Renal cortex interstitium (tissue), 11 donors: ENCODE measurements around the gene NID1. TPM values are rescaled to one million over a fixed set of nuclear protein-coding genes. Genes with fewer than 3 reads are reported as not detected.
"Not testable (repeated sequence)": the region's sequence is repeated elsewhere in the genome, so short reads cannot be mapped to it uniquely, and the experiment has no call there.

Experiments
- DNase-seq, 11 donors: peaks; one replicate each; pipeline ENCODE4 v3.0.0-alpha.2; 2013; ENCODE audit warnings: low read depth in 9 of 11, low spot score in 4 of 11; ENCODE audit errors: extremely low read depth in 1 of 11
- polyA plus RNA-seq, 3 donors: library from polyadenylated mRNA; unstranded; fragments of 120-200 nt; gene quantifications; one replicate each; pipeline ENCODE4 v1.2.1, GENCODE V29; 2013; ENCODE audit not compliant: insufficient read length in 3 of 3

NID1 gene
- polyA plus RNA-seq, 3 donors, result 149 to 193 (median 191) TPM

DNA sequence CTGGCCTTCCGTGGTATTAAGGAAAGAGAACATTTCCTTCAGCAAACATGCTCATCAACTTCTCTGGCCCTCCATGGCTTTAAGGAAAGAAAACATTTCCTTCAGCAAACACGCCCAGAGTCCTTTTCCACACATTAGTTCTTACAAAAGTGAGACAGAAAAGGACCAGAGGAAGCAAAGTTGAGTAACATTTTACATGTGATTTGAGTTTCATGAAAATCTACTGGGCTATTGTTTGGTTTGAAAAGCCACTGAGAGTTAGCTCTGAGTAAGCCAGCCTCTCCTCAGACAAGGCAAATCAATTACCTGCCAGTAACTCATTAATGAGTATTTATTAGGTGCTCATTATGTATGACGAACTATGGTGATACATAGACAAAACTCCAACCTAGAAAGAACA lies 78.0 kb downstream of the NID1 start:
- no peak for DNase-seq

DNA sequence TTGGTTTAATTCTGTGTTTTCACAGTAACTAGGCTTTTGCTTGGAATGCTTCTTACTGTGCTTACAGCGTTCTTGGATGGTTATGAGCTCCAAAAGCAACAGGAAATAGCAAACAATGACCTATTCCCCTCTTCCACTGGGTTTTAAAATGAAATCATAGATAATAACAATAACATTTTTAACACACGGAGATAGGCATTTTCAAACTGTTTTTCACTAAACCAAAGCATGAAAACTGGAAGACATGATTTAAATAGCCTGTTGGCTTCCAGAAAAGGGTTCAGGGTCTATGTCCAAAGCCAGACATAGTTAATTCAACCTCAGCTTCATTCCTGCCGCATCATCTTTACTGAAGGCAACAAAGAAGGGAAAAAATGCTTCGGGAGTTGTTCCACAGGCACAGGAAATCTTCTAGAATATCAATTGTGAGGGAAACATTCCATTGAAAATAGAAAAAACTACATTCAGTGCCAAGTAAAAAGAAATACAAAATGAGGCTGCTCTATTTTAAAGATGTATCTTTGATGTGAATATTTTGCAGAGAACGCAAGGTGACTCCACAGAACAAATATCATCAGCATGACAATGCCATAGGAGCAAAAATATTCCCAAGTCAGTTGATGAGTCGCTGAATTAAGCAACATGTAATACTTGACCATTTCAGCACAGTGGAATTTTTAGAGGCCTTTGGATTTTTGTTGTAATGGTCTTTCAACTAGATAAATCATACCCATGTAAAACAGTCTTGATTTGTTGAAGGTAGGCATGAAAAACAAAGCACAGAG lies 80.7 kb downstream of the NID1 start:
- DNase-seq, result peak in 8 of 11 donors; percentile 36 to 77 (median 54)

DNA sequence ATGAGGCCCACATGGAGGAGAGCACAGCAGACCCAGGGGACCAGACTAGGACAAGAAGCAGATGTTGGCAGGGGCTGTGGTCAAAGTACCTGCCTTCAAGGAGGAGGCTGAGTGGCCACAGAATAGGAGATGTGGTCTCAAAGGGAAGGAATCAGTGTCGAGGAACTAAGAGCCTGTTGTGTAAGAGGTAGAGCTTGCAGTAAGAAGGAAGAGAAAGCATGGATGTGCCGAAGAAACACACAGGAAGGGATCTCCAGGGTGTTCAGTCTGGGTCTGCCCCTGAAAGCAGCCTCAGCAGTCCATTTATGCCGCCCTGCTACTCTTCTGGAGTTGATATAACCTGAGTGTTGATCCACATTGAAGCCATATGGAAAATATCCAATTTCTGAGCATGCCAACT lies 83.9 kb downstream of the NID1 start:
- DNase-seq, result no peak

DNA sequence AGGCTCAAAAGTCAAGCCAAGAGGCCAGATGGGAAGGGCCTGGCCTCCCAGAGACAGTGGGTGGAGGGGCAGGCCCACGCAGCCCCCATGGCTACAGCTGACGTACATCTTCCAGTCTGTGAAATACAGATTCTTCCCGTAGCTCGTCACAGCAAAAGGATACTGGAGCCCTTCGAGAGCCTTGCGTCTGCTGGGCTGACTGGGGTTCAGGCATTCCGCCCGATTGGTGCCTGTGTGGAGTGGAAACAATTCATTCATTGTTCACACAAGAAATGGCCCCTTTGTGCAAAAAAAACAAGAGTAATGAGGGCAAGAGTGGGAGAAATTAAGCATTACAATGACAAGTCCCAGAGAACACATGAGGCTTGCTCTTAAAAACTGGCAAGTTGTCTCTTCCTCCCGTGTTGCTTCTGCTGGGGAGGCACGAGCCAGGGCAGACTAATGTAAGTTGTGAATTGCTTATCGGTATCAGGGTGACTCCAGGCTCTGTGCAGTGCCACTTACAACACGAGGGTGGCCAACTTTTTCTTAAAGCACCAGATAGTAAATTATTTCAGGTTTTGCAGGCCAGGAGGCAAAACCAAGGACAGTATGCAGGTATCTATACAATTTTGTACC lies 85.1 kb downstream of the NID1 start:
- no peak for DNase-seq

DNA sequence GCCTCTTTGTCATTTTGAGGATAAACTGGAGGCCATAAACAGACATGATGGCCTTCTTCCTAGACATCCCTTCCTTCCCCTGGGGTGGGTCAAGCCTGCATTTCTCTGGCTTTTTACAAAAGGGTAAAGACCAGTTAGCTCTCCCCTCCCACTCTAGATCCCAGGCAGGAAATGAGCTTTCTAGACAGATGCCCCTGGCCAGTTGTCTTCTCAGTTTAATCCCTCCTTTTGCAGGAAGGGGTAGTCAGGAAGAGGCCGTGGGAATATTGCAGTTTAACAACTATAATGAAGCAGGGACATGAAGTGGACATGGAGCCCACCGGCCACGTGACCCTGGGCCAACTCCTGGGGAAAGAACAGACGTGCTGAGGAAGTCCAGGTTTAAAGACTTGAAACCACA lies 85.7 kb downstream of the NID1 start:
- no peak for DNase-seq

DNA sequence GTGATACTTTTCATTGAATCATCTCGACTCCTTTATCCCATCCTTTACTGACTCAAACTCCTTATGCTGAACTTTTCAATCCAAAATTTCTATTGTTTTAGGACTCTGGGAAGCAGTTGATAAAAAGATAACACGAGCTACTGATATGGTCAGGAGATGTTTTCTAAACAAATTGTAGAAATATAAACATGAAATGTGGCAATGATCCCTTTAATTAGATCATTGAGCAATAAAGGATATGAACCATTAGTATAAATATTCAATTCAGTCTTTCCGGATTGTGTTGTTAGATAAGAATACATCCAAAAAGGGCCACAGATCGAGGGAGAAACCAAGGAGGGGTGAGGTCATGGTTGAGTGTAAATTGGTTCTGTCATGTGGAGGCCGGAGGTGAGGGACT lies 88.4 kb downstream of the NID1 start:
- DNase-seq, result no peak

DNA sequence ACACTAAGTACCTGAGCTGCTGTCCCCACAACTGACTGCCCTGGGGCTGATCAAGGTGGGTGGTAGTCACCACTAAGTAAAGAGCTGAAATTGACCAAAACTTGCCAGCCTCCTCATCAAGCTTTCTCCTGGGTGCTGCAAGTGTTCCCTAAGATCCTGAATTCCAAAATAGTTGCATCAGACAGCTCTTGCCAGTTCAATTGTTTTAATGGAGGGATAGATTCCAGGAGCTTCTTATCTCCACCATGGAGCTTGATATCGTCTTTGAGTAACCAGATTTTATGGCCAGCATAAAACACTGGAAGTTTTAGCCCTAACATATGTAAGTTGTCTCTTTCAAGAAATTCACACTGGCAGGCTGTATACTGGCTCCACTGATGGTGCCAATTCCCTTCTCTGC lies 90.3 kb downstream of the NID1 start:
- no peak for DNase-seq

DNA sequence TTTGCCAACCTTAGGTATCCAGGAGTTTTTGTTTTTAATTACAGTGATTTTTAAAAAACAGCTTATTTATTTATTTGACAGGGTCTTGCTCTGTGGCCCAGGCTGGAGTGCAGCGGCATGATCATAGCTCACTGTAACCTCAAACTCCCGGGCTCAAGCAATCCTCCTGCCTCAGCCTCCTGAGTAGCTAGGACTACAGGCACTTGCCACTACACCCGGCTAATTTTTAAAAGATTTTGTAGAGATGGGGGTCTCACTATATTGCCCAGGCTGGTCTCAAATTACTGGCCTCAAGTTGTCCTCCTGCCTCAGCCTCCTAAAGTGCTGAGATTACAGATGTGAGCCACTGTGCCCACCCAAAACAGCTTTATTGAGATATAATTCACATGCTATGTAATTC lies 92.2 kb downstream of the NID1 start:
- DNase-seq, result not testable (repeated sequence)

DNA sequence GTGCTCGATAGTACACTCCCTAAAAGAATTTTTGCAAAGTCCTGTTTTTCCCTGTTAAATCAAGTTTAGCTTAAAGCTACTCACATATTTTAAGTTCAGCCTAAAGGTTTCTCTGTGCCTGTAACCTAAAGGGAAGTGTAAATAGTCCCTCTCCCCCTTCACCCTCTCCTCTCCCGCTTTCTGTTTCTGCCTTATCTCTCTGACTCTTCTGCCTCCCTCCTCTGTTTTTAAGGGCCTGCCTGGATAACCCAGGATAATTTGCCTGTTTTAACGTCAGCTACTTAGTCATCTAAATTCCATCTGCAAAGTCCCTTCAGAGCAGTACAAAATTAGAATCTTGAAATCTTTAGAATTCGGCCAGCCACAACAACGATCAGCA lies 92.6 kb downstream of the NID1 start:
- no peak for DNase-seq

DNA sequence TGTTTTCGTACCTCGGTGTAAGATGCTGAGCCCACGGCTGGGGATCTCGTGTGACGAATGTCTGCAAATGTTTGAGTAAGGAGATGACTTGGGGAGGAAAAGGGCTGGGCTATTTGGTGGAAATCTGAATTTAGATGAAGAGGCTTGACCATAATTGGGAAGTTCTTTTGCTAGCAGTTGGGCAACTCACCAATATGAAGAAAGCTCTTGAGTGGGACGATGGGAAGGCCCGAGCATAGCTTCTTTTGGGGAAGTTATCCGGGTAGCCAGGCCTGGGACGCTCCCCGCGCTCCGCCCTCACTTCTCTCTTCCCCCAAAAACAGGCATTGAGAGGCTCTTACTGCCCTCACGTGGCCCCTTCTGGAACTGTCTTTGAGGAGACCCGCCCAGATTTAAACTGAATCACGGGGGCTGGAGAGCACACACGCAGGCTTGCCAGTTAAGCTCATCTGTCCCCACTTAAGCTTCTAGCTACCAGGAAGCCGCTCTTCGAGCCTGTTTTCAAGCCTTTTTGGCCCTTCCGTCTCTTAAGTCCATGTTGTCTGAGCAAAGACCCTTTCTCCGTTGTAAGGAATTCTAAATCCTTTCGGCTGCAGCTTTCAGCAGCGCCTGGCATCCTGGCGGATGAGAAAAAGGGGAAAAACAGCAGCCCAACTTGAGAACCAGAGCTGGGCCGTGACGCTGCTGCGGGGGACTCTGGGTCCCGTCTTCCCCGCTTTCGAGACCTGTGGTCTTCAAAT lies 93.1 kb downstream of the NID1 start:
- peak; percentile 74 to 91 (median 88) for DNase-seq

DNA sequence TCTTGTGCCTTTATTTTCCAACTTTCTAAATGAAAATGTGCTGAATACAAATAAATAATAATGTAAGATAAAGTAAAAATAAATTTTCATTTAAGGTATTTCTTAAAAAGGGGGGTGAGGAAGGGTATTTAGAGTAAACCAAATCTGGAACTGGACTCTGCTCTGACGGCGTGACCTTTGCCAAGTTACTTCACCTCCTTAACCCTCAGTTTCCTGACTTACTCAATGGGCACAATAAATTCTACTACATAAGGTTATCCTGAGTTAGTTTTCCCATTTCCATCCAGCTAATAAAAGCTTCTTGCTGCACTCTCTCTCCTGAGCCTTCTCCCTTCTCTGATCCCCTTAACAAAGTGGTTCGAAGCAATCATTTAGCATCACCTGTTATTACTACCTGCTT lies 93.9 kb downstream of the NID1 start:
- no peak for DNase-seq

DNA sequence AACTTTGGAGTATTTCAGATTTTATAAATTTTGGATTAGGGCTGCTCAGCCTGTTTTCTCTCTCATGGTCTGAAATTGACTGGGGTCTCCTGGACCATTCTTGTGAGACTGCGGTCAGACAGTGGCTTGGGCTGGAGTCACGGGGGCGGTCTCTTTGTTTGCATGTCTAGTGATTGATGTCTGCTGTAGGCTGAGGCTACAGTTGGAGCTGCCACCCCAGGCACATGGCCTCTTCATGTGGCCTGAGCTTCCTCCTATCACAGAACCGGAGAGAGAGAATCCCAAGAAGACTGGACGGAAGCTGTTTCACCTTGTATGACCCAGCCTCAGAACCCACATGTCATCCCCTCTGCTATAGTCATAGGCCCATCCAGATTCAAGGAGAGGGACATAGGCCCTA lies 96.1 kb downstream of the NID1 start:
- no peak for DNase-seq

DNA sequence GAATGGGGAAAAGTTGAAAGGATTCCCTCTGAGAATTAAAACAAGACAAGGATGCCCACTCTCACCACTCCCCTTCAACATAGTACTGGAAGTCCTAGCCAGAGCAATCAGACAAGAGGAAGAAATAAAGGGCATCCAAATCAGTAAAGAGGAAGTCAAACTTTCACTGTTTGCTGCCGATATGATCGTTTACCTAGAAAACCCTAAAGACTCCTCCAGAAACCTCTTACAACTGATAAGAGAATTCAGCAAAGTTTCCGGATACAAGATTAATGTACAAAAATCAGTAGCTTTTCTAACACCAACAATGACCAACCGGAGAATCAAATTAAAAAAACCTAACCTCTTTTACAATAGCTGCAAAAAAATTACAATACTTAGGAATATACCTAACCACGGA lies 98.8 kb downstream of the NID1 start:
- DNase-seq, result not testable (repeated sequence)

DNA sequence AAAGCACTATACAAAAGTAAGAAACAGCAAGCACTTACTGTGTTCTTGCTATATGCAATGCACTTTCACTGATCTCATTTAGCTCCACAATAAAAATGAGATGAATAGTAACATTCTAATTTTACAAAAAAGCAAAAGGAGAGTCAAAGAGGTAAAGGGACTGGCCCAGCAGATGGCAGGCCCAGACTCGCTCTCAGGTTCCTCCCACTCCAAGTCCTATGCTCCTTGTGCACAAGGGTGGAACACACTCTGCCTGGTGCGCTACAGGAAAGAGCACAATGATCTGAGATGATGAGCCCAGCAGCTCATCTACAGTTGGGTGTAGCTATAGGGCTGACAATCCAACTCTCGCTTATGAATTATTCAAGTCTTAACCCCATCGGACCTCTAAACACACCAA lies 104.1 kb downstream of the NID1 start:
- no peak for DNase-seq

DNA sequence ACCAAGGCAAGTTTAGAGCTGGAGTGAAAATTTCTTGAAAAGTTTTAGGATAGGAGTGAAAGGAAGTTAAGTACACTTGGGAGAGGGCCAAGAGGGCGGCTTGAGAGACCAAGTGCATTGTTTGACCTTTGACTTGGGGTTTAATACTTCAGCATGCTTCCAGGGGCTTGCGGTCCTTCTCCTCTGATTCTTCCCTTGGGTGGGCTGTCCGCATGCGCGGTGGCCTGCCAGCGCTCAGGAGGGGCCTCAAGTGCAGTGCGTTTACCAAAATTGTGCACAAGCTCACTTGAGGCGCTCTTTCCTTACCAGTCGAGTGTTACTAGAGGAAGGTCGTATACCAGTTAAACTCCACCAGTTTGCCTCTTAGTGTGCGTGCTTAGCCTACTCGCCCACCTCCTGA lies 106.9 kb downstream of the NID1 start:
- DNase-seq, result no peak

DNA sequence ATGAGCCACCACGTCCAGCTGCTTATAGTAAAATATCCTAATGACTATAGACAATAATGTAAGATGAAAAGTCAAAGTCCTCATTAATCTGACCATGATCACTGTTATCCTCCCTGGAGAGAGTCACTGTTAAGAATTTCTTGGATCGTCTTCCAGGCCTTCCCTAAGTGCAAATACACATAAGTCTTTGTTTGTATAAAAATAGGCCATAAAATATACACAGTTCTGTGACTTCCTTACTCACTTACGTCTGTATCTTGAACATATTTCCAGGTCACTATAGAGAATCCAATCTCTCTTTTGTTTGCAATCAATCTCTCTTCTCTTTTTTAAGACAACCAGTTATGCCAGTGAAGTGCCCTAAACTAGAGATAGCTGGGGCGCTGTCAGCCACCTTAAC lies 109.1 kb downstream of the NID1 start:
- no peak for DNase-seq

DNA sequence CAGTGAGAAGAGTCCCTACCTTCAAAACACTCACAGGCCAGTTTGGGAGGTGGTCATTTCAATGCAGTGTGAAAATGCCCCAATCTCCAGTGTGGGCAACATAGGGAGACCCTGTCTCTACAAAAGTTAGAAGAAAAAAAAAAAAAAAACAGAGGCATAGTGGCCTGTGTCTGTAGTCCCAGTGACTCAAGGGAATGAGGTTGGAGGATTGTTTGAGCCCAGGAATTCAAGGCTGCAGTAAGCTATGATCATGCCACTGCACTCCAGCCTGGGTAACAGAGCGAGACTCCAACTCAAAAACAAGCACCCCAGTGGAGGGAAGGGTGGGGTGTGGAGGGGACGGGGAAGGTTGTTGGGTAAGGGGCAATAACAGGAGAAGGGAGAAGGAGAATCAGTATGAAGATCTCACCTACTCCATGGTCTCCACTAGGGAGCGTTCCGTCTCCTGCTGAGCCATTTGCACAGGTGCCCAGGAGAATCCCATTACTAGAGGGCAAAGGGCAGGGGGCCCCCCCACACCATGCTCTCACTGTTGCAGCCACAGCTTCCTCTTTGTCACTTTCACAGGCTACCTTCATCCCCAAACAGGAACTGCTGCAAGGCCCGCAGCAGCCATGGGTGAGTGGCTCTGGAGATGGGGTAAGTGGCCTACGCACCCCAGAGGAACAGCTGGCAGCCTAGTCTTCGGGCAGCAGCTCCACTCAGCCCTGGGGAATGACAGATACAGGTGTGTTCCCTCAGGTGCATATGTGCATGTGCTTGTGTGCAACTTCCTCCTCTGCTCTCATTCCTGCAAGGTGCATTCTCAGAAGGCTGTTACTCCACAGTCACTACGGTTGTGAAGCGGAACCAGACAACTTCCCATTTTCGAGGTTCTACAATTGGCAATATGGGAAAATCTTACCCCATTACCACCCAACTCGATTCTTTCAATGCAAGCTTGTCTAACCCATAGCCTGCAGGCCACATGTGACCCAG lies 110.3 kb downstream of the NID1 start:
- no peak for DNase-seq

DNA sequence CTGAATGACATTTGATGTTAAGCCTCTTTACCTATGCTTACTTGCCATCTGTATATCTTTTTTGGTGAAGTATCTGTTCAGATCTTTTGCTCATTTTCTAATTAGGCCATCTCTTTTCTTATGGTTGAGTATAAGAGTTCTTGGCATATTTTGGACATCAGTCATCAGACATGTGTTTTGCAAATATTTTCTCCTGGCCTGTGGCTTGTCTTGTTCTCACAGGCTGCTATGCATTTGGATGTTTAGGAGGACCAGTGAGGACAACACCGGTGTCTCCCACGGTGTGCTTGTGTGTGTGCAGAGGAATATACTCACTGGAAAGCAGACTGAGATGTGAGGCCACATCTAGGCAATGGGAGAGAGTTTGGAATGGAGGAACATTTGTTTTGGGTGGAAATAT lies 111.1 kb downstream of the NID1 start:
- no peak for DNase-seq

DNA sequence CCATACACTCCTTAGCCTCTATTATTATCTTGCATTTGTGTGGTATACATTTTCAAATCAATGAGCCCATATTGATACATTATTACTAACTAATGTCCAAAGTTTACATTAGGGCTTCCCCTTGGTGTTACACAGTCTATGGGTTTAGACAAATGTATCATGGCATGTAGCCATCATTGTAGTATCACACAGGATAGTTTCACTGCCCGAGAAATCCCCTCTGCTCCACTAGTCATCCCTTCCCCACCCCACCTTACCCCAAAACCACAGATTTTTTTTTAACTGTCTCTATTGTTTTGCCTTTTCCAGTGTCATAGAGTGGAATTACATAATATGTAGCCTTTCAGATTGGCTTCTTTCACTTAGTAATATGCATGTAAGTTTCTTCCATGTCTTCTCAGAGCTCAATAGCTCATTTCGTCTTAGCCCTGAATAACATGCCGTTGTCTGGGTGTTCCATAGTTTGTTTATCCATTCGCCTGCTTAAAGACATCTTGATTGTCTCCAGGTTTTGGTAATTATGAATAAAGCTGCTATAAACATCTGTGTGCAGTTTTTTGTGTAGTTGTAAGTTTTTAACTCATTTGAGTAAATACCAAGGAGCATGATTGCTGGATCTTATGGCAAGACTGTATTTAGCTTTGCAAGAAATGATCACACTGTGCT lies 111.8 kb downstream of the NID1 start:
- DNase-seq, result no peak
